CD4-positive, alpha-beta T cell treated with Interleukin-10 for 1 hour (primary cell): ENCODE measurements around the gene CRACDL.
"Not testable (repeated sequence)": the region's sequence is repeated elsewhere in the genome, so short reads cannot be mapped to it uniquely, and the experiment has no call there.

Experiments used
- DNase-seq: peaks from one replicate; pipeline ENCODE4 v3.0.0-alpha.2; 2020

Gene CRACDL

DNA sequence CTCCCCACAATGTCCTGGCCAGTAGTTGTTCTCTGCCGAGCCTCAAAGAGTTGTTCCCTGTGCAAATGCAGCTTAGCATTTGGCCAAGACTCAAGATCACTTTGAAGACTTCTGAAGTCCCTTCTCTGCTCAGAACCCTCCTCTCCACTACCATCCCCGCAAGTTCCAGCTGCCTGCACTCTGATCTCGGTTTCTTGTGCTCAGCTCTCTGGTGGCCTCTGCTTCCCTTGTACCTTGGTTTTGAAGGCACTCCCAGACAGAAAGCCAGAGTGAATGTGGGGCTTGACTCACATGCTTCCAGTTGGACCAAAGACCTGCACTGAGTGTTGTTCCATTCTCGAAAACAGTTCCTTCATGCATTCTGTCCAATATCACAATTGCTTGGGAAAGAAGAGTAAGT is 28.6 kb downstream of the CRACDL start:
- no peak for DNase-seq

- DNase-seq: no peak
These were observed 32.1 kb downstream of the CRACDL start for GRCh38 chr2:98903767-98904485.

- DNase-seq: no peak
These were observed 33.0 kb downstream of the CRACDL start for GRCh38 chr2:98903064-98903355.

- DNase-seq: no peak
These were observed 33.6 kb downstream of the CRACDL start for GRCh38 chr2:98902209-98903063.

DNA sequence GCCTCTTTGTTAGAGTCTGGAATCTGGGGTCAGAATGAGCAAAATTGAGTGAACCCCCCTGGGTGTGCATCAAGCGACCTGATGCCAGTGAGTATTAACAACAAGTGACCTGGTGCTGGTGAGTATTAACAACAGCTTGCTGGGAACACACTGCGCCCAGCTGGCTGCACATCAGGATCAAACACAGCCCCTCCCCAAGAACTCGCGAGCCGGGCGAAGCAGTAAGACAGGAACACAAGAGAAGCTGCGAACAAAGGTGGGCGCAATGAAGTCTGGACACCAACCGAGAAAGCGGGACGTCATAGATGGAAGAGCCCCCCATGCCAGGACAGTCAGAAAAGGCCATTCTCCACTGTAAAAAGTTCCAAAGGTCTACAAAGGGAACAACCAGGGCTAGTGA is 34.3 kb downstream of the CRACDL start:
- no peak for DNase-seq

- no peak for DNase-seq
These were observed 34.7 kb downstream of the CRACDL start for GRCh38 chr2:98901291-98901690.

GRCh38 chr2:98900721-98901120 is 35.3 kb downstream of the CRACDL start:
- DNase-seq: no peak

DNA sequence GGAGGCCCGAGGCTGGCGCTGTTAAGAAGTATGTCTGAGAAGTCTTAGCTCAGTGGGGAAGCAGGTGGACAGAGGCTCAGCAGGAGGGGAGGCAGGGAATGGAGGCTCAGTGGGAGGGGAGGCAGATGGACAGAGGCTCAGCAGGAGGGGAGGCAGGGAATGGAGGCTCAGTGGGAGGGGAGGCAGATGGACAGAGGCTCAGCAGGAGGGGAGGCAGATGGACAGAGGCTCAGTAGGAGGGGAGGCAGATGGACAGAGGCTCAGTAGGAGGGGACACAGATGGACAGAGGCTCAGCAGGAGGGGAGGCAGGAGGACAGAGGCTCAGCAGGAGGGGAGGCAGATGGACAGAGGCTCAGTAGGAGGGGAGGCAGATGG is 36.3 kb downstream of the CRACDL start:
- DNase-seq: not testable (repeated sequence)

DNA sequence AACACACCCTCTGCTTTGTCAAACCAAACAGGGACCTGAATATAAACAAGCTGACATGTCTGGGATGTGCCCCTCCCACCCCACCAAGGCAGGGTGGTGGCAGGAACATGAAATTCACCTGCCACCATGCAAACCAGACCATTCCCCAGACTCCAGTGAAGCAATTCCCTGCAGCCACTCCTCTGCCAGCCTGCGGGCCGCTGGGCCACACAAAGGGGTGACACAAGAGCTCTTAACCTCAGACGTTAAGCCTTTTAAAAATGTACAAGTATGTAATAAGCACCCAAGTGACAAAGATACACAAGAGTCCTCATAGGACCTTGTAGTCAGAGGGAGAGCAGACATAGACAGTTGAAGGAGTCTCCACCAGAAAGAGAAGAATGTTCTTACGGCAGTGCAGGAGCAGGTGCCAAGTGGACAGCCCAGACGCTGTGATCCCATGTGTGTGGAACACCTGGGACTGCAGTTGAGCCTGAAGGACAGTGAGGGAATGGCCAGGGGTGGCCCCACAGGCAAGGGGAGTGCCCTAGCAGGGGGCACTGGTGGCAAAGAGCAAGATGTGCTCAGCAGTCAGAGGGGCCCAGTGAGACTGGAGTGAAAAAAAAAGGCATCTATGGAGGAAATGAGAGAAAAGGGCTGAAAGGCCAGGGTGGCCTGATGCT is 36.9 kb downstream of the CRACDL start:
- DNase-seq: no peak

DNA sequence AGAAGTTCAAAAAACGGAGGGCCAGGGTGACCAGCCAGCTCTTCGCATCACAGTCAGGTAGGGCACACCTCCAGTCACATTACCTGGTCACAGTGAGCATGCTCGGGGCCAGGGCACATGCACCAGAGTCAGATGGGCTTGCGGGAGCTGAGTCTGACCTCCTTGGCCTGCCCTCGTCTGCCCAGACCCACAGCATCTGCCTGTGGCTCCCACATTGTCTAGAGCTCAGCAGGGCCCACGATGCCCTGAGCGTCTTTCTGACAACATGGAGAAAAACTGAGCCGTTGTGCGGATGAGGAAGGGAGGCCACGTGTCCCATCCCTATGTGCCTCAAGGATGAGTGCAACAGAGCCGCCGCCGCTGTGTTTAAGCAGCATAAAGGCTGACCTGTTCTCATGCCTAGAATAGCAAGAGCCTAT is 37.6 kb downstream of the CRACDL start:
- no peak for DNase-seq

DNA sequence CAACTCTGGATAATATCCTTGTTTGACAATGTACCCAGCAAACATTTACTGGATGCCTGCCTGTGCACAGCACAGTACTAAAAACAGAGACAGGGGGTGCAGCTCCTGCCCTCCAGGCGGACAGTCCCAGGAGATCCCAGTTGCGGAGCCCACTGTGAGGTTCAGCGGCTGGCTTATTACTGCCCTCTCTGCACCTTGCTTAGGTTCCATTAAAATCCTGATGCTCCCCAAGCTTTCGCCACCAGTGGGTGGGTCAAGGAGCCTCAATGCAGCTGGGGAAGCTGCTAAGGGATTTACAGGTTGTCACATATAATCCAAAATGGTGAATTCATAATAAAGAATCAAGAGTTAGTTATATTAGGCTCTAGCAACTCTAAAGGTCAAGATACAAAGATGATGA is 38.3 kb downstream of the CRACDL start:
- DNase-seq: no peak

- DNase-seq: no peak
These were observed 39.1 kb downstream of the CRACDL start for GRCh38 chr2:98896944-98897343.

DNA sequence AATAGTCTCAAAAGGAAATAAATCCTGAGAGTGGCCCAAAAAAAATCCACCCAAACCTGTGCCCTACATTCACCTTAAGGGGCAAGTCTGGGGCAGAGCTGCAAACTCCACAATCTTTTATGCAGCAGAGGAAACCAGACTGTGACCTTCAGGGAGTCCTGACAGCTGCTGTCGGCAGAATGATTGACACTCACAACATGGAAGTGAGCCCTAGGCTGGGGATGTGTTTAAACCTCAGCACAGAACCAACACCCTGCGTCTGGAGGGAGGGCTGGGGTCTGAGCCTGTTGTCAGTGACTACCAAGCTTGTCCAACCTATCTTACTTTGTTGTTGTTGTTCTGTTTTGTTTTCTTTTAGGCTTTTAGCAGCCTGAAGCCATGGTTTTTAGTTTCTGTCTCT is 39.6 kb downstream of the CRACDL start:
- no peak for DNase-seq

DNA sequence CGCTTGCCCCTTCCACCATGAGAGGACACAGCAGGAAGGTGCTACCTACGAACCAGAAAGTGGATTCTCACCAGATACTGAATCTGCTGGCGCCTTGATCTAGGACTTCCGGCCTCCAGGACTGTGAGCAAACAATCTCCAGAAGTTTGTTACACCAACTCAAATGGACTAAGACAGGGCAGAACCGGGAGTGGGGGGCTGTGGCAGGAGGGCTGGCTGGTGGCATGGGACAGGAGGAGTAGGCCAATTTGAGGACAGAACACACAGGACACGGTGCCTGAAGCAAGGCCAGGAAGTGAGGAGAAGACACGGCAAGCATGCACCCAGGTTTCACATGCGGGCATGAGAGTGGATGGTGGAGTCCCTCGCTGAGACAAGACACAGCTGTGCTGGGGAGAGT is 40.1 kb downstream of the CRACDL start:
- DNase-seq: no peak

- no peak for DNase-seq
These were observed 40.8 kb downstream of the CRACDL start for GRCh38 chr2:98895221-98895620.

- DNase-seq: no peak
These were observed 41.6 kb downstream of the CRACDL start for GRCh38 chr2:98894331-98895000.

DNA sequence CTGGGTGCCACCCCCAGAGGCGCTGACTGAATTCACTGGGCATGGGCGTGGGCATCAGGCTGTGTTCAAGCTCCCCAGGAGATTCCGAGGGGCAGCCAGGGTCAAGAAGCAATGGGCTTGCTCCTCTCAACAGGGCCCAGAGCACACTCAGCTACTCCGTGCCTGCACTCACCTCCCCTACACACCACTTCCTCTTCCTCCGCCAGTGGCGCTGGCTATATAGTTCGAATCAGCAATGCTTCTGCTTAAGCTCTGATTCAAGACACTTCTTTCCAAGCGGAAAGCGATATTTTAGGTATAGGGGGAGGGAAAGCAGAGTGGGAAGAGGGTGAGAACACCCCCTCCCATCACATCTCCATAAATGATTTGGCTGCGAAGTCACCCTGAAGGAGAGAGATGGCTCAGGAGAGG is 42.1 kb downstream of the CRACDL start:
- no peak for DNase-seq

GRCh38 chr2:98892871-98893270 is 43.2 kb downstream of the CRACDL start:
- no peak for DNase-seq

- DNase-seq: no peak
These were observed 44.4 kb downstream of the CRACDL start for GRCh38 chr2:98891591-98891990.

GRCh38 chr2:98886066-98886554 is 49.9 kb downstream of the CRACDL start:
- no peak for DNase-seq

DNA sequence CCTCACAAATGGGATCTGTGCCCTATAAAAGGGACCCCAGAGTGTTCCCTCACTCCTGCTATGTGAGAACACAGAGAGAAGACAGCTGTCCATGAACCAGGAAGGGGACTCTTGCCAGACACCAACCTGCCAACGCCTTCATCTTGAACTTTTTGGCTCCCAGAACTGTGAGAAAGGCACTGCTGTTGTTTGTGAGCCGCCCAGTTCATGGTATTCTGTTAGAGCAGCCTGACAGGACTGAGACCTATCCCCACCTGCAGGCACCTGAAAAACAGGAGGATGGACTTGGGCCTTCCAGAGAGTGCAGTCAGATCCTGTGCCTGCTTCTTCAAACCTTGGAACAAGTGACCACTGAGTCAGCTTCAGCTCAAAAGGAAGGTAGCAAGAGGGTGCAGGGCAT is 51.4 kb downstream of the CRACDL start:
- no peak for DNase-seq

DNA sequence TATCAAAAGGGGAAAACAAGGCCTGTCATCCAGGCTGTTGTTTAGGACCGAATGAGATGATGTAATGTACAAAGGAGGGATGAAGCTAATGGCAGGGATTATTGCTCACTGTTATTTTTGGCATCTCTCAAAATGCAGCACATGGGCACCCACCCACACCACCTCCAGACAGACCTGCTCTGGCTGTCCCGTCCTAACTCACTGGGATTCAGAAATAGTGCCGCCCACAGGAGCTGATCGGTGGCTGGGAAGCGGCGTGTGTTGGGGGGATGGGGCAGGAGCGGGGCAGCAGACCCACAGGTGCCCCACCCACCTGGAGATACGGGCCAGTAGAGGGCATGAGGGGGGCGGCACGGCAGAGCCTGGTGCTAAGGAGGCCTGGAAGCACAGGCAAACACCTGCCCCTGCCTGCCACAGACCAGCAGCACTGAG is 52.2 kb downstream of the CRACDL start:
- no peak for DNase-seq
